HEK293T (cell line): ENCODE results near the gene PON3.

ENCODE experiments used
- ARNT ChIP-seq: fragments of 450-650 bp; IDR thresholded peaks from 2 replicates; pipeline ENCODE4 v1.6.1; 2017; ENCODE audit warnings: mild to moderate bottlenecking
- L3MBTL2 ChIP-seq: fragments of 450-650 bp; conservative IDR thresholded peaks from 2 replicates; pipeline ENCODE4 v1.6.1; 2016; ENCODE audit warnings: mild to moderate bottlenecking
- PKNOX1 ChIP-seq: fragments of 450-650 bp; IDR thresholded peaks from 2 replicates; pipeline ENCODE4 v1.6.1; 2016

- TF ChIP-seq ARNT (no peak), L3MBTL2 (no peak), PKNOX1 (no peak)
These were observed 28.6 kb downstream of the PON3 start for GRCh38 chr7:95367606-95368005.
